GM12892 (cell line): ENCODE data around the gene CNTNAP5.

Experiments used
- POLR2A ChIP-seq: IDR thresholded peaks from 2 replicates; pipeline ENCODE4 v1.6.1; 2011; ENCODE audit warnings: low read depth, low read length, control low read depth
- TAF1 ChIP-seq: IDR thresholded peaks from 2 replicates; pipeline ENCODE4 v1.6.1; 2011; ENCODE audit warnings: low read depth, mild to moderate bottlenecking, control low read depth, low read length, borderline replicate concordance

- TF ChIP-seq TAF1 (no peak), POLR2A (no peak)
Observed at GRCh38 chr2:124187948-124188347, 162.9 kb downstream of the CNTNAP5 start.
